Measurements from ENCODE around the gene MRPL24.

Gene MRPL24

DNA sequence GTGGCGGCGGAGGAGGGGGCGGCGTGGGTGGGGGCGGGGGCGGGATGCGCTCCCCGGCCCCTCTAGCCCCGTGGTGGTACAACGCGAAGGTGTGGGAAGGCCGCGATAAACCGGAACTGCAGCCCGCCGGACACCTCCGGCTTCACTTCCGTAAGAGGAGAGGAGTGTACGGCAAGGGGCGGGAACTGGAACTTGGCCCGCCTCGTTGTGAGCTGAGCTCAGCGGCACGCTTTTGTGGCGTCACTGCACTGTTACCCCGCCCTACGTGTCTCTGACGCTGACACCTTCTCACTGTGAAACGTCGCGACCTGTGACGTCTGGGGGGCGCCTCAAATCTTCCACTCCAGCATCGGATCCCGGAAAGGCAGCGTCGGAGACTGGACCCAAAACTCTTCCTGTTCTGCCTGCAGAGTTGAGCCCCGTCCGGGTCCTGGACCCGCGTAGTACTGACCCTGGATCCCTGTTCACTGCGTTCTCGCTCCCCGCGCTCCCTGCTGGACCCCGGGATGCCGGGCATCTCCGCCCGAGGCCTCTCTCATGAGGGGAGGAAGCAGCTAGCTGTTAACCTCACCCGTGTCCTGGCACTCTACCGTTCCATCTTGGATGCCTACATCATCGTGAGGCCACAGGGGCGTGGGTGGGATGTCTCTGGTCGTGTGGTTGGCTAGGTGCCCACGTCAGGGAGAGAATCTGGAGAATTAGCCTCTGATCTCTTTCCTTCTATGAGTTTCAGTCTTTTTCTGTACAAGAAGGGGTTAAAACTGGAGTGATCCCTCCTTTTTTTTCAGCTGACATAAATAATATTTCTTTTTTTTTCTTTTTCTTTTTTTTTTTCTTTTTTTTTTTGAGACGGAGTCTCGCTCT is 12.1 kb downstream of the MRPL24 start, which contains the start of gene ISG20L2 (continued):
- TF ChIP-seq ZNF223 (tag by site-specific recombination; IDR thresholded peaks at IDR 0.05) = no peak
- no peak for TF ChIP-seq ZSCAN23 (tag by site-specific recombination; IDR thresholded peaks at IDR 0.05)
- TF ChIP-seq ZNF549 (tag by site-specific recombination; IDR thresholded peaks at IDR 0.05) = no peak
- peak; percentile 47; the same call in 1 of the 2 replicates for TF ChIP-seq HIC1 (tag by site-specific recombination; IDR thresholded peaks at IDR 0.05)
- TF ChIP-seq, protein P1, sequence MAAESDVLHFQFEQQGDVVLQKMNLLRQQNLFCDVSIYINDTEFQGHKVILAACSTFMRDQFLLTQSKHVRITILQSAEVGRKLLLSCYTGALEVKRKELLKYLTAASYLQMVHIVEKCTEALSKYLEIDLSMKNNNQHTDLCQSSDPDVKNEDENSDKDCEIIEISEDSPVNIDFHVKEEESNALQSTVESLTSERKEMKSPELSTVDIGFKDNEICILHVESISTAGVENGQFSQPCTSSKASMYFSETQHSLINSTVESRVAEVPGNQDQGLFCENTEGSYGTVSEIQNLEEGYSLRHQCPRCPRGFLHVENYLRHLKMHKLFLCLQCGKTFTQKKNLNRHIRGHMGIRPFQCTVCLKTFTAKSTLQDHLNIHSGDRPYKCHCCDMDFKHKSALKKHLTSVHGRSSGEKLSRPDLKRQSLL (tag by site-specific recombination; IDR thresholded peaks at IDR 0.05) = no peak
- TF ChIP-seq, protein P2, sequence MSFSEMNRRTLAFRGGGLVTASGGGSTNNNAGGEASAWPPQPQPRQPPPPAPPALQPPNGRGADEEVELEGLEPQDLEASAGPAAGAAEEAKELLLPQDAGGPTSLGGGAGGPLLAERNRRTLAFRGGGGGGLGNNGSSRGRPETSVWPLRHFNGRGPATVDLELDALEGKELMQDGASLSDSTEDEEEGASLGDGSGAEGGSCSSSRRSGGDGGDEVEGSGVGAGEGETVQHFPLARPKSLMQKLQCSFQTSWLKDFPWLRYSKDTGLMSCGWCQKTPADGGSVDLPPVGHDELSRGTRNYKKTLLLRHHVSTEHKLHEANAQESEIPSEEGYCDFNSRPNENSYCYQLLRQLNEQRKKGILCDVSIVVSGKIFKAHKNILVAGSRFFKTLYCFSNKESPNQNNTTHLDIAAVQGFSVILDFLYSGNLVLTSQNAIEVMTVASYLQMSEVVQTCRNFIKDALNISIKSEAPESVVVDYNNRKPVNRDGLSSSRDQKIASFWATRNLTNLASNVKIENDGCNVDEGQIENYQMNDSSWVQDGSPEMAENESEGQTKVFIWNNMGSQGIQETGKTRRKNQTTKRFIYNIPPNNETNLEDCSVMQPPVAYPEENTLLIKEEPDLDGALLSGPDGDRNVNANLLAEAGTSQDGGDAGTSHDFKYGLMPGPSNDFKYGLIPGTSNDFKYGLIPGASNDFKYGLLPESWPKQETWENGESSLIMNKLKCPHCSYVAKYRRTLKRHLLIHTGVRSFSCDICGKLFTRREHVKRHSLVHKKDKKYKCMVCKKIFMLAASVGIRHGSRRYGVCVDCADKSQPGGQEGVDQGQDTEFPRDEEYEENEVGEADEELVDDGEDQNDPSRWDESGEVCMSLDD (tag by site-specific recombination; IDR thresholded peaks at IDR 0.05) = peak; percentile 100
- TF ChIP-seq, protein P3, sequence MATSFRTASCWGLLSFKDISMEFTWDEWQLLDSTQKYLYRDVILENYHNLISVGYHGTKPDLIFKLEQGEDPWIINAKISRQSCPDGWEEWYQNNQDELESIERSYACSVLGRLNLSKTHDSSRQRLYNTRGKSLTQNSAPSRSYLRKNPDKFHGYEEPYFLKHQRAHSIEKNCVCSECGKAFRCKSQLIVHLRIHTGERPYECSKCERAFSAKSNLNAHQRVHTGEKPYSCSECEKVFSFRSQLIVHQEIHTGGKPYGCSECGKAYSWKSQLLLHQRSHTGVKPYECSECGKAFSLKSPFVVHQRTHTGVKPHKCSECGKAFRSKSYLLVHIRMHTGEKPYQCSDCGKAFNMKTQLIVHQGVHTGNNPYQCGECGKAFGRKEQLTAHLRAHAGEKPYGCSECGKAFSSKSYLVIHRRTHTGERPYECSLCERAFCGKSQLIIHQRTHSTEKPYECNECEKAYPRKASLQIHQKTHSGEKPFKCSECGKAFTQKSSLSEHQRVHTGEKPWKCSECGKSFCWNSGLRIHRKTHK (tag by site-specific recombination; IDR thresholded peaks at IDR 0.05) = no peak
- TF ChIP-seq, protein P4, sequence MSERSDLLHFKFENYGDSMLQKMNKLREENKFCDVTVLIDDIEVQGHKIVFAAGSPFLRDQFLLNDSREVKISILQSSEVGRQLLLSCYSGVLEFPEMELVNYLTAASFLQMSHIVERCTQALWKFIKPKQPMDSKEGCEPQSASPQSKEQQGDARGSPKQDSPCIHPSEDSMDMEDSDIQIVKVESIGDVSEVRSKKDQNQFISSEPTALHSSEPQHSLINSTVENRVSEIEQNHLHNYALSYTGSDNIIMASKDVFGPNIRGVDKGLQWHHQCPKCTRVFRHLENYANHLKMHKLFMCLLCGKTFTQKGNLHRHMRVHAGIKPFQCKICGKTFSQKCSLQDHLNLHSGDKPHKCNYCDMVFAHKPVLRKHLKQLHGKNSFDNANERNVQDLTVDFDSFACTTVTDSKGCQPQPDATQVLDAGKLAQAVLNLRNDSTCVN (tag by site-specific recombination; optimal IDR thresholded peaks at IDR 0.05) = peak; percentile 46
- no peak for TF ChIP-seq ZNF548 (tag by site-specific recombination; IDR thresholded peaks at IDR 0.05)
- TF ChIP-seq, protein P5, sequence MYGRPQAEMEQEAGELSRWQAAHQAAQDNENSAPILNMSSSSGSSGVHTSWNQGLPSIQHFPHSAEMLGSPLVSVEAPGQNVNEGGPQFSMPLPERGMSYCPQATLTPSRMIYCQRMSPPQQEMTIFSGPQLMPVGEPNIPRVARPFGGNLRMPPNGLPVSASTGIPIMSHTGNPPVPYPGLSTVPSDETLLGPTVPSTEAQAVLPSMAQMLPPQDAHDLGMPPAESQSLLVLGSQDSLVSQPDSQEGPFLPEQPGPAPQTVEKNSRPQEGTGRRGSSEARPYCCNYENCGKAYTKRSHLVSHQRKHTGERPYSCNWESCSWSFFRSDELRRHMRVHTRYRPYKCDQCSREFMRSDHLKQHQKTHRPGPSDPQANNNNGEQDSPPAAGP (tag by site-specific recombination; IDR thresholded peaks at IDR 0.05) = peak; percentile 74
- no peak for TF ChIP-seq TCF7L2 (IDR thresholded peaks at IDR 0.05; ENCODE audit: borderline replicate concordance, low read depth, low read length)
- peak; percentile 73 for TF ChIP-seq ZFHX2 (tag by site-specific recombination; conservative IDR thresholded peaks at IDR 0.05)
- TF ChIP-seq, protein P6, sequence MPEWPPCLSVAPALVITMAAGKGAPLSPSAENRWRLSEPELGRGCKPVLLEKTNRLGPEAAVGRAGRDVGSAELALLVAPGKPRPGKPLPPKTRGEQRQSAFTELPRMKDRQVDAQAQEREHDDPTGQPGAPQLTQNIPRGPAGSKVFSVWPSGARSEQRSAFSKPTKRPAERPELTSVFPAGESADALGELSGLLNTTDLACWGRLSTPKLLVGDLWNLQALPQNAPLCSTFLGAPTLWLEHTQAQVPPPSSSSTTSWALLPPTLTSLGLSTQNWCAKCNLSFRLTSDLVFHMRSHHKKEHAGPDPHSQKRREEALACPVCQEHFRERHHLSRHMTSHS (tag by site-specific recombination; IDR thresholded peaks at IDR 0.05) = no peak
- TF ChIP-seq ZNF146 (tag by site-specific recombination; IDR thresholded peaks at IDR 0.05) = no peak
- TF ChIP-seq SCRT2 (tag by site-specific recombination; IDR thresholded peaks at IDR 0.05) = 0 out of 2 replicates have a peak, but pooled peaks have one; percentile 41

Data from HEK293 (cell line).